DMS 273 treated with DMSO at 0.1 percent for 48 hours (cell line): Measurements from ENCODE around the gene KLC4.
"Not testable (repeated sequence)": the region's sequence is repeated elsewhere in the genome, so short reads cannot be mapped to it uniquely, and the experiment has no call there.

Experiments
- DNase-seq: peaks from one replicate; lab custom pipeline; 2025; lab: John Stamatoyannopoulos, UW

KLC4 gene

GRCh38 chr6:43070028-43070632 is 10.7 kb downstream of the KLC4 start:
- peak; percentile 56 for DNase-seq

- no peak for DNase-seq
Measured at GRCh38 chr6:43074847-43075669, 15.6 kb downstream of the KLC4 start.

GRCh38 chr6:43075670-43076463 is 16.4 kb downstream of the KLC4 start, which contains the start of gene PTK7:
PTK7 (plus strand) TSS chr6:43076314; CDS start chr6:43076489, 175 bp downstream.
- no peak for DNase-seq

- DNase-seq = no peak
Measured at GRCh38 chr6:43076464-43077332, 17.3 kb downstream of the KLC4 start.

GRCh38 chr6:43077333-43077809 is 17.9 kb downstream of the KLC4 start:
- no peak for DNase-seq

GRCh38 chr6:43077981-43078511 is 18.6 kb downstream of the KLC4 start:
- no peak for DNase-seq

- DNase-seq = no peak
Measured at GRCh38 chr6:43078691-43079090, 19.3 kb downstream of the KLC4 start.

- no peak for DNase-seq
Measured at GRCh38 chr6:43081043-43081442, 21.6 kb downstream of the KLC4 start.

GRCh38 chr6:43081922-43082321 is 22.5 kb downstream of the KLC4 start:
- DNase-seq = not testable (repeated sequence)

- DNase-seq = no peak
Measured at GRCh38 chr6:43082806-43083655, 23.6 kb downstream of the KLC4 start.

- no peak for DNase-seq
Measured at GRCh38 chr6:43086022-43086658, 26.7 kb downstream of the KLC4 start.

- DNase-seq = no peak
Measured at GRCh38 chr6:43088654-43089056, 29.2 kb downstream of the KLC4 start.

GRCh38 chr6:43089467-43089866 is 30.0 kb downstream of the KLC4 start:
- DNase-seq = no peak

GRCh38 chr6:43089874-43090558 is 30.6 kb downstream of the KLC4 start:
- no peak for DNase-seq

GRCh38 chr6:43090559-43090956 is 31.1 kb downstream of the KLC4 start:
- no peak for DNase-seq

GRCh38 chr6:43091020-43091419 is 31.6 kb downstream of the KLC4 start:
- no peak for DNase-seq

- no peak for DNase-seq
Measured at GRCh38 chr6:43091436-43091991, 32.1 kb downstream of the KLC4 start.

- no peak for DNase-seq
Measured at GRCh38 chr6:43092635-43093034, 33.2 kb downstream of the KLC4 start.
